Cardiac fibroblast (primary cell): ENCODE data around the gene C10orf90.

Experiments
- DNase-seq, 2 donors: peaks; one replicate each; pipeline versions ENCODE4 v3.0.0 to v3.0.0-alpha.2; 2010; ENCODE audit warnings: low read depth in 2 of 2
- H3K4me3 ChIP-seq, 2 donors: replicated peaks in 1 of 2; 1 replicate in 1 of 2; 2 replicates in 1 of 2; pipeline ENCODE4 v1.5.1; 2011; ENCODE audit warnings: low read depth in 2 of 2, low read length in 2 of 2, mild to moderate bottlenecking in 2 of 2, moderate library complexity in 1 of 2
- CTCF ChIP-seq: IDR thresholded peaks from one replicate; pipeline ENCODE4 v1.5.1; 2011; ENCODE audit warnings: low read depth, mild to moderate bottlenecking, low read length, inconsistent platforms

The C10orf90 gene

GRCh38 chr10:126474031-126474430 lies 196.5 kb downstream of the C10orf90 start:
- no peak for TF ChIP-seq CTCF
- no peak overlapping the region for H3K4me3 ChIP-seq
- no peak for DNase-seq

- DNase-seq, result no peak
- no peak for TF ChIP-seq CTCF
- no peak overlapping the region for H3K4me3 ChIP-seq
Observed at GRCh38 chr10:126470991-126471390, 199.5 kb downstream of the C10orf90 start.

- DNase-seq, result no peak
- no peak for TF ChIP-seq CTCF
- no peak overlapping the region for H3K4me3 ChIP-seq
Observed at GRCh38 chr10:126469692-126470091, 200.8 kb downstream of the C10orf90 start.

- H3K4me3 ChIP-seq, result no peak overlapping the region
- no peak for TF ChIP-seq CTCF
- DNase-seq, result peak; percentile 34 to 40
Observed at GRCh38 chr10:126468876-126469643, 201.4 kb downstream of the C10orf90 start.

GRCh38 chr10:126468467-126468866 lies 202.0 kb downstream of the C10orf90 start:
- no peak overlapping the region for H3K4me3 ChIP-seq
- DNase-seq, result no peak
- no peak for TF ChIP-seq CTCF

GRCh38 chr10:126465771-126466170 lies 204.7 kb downstream of the C10orf90 start:
- no peak overlapping the region for H3K4me3 ChIP-seq
- DNase-seq, result no peak
- no peak for TF ChIP-seq CTCF

- DNase-seq, result no peak
- no peak for TF ChIP-seq CTCF
Observed at GRCh38 chr10:126463286-126463685, 207.2 kb downstream of the C10orf90 start.

More at GRCh38 chr10:126463286-126463685, 207.2 kb downstream of the C10orf90 start:
- H3K4me3 ChIP-seq, result no peak overlapping the region
